ENCODE results near the gene CDH2.
"Not testable (repeated sequence)": the region's sequence is repeated elsewhere in the genome, so short reads cannot be mapped to it uniquely, and the experiment has no call there.

Gene CDH2

DNA sequence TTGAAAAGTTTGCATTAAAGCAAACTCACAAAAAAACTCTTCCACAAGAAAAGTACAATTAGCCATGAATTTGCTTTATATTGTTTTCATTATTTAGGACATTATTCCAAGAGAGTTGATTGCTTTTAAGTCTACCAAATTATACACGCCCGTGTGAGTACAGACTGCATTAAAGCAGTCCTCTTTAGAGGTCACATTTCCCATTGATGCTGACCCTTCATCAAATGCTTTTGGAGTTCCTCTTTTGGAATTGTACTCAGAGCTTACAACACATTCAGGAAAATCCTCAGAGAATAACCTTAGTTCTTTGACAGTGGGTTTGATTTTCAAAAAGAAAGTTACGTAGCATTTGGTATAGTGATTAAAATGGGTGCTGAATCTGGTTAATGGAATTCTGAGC, 256.1 kb downstream of the CDH2 start:
- DNase-seq (ENCODE audit: low read depth): no peak
- no peak for TF ChIP-seq CTCF (IDR thresholded peaks at IDR 0.05; ENCODE audit: control insufficient read depth, insufficient read depth, low read depth, low read length, missing control alignments)
- no peak overlapping the region for H3K4me3 ChIP-seq (ENCODE audit: control insufficient read depth, low read depth, low read length)

DNA sequence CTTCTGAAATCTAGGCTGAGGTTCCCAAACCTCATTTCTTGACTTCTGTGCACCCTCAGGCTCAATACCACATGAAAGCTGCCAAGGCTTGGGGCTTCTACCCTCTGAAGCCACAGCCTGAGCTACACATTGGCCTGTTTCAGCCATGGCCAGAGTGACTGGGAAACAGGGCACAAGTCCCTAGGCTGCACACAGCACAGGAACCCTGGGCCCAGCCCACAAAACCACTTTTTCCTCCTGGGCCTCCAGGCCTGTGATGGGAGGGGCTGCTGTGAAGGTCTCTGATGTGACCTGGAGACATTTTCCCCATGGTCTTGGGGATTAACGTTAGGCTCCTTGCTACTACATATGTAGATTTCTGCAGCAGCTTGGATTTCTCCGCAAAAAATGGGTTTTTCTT, 270.7 kb downstream of the CDH2 start:
- H3K4me3 ChIP-seq (ENCODE audit: control insufficient read depth, low read depth, low read length): not testable (repeated sequence)

GRCh38 chr18:27903906-27904305, 273.0 kb downstream of the CDH2 start:
- no peak for TF ChIP-seq CTCF (IDR thresholded peaks at IDR 0.05; ENCODE audit: control insufficient read depth, insufficient read depth, low read depth, low read length, missing control alignments)
- H3K4me3 ChIP-seq (ENCODE audit: control insufficient read depth, low read depth, low read length): no peak overlapping the region
- DNase-seq (ENCODE audit: low read depth): no peak

More for the DNA sequence above, 270.7 kb downstream of the CDH2 start:
- not testable (repeated sequence) for DNase-seq (ENCODE audit: low read depth)

DNA sequence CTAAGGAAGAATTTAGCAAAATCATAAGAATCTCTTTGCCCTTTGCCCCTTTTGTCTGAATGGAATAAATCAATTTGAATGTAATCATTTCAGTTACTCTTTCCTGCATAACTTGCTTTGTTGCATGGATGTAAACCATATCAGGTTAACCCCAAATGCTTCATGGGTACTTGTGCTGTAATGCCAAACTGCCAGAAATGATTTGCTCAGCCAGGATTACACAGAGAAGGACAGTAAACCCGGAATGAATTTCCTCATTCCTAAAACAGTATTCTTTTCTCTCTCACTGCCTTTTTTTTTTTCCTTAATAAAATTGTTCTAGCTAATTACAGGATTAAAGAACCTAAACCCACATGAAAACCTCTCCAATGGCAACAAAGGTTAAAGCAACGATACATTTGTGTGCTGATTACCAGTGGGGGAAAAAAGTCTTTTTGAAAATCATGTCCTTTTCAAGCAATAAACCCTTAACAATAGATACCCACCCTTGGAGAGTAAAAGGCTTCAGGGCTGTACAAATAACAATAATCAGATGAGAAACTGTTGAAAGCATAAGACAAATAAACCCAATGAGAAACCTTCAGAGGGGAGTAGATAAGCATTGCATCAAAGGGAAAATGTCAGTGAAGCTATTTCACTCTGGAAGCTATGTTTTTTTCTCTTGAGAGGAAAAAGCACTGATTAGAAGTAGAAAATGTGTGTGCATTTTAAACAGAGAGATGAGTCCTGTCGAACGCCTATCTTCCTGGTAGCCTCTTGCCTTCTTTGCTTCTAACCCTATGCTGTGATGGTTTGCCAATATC, 275.3 kb downstream of the CDH2 start:
- no peak for TF ChIP-seq CTCF (IDR thresholded peaks at IDR 0.05; ENCODE audit: control insufficient read depth, insufficient read depth, low read depth, low read length, missing control alignments)
- DNase-seq (ENCODE audit: low read depth): no peak
- H3K4me3 ChIP-seq (ENCODE audit: control insufficient read depth, low read depth, low read length): no peak overlapping the region
